Activated T-helper 1 cell treated with Interleukin-2 at 50 U/mL for 16 hours (primary cell): Measurements from ENCODE around the gene PTBP3.

Experiments used
- DNase-seq: peaks from one replicate; pipeline ENCODE4 v3.0.0-alpha.2; 2020; ENCODE audit warnings: low read depth

PTBP3 gene

DNA sequence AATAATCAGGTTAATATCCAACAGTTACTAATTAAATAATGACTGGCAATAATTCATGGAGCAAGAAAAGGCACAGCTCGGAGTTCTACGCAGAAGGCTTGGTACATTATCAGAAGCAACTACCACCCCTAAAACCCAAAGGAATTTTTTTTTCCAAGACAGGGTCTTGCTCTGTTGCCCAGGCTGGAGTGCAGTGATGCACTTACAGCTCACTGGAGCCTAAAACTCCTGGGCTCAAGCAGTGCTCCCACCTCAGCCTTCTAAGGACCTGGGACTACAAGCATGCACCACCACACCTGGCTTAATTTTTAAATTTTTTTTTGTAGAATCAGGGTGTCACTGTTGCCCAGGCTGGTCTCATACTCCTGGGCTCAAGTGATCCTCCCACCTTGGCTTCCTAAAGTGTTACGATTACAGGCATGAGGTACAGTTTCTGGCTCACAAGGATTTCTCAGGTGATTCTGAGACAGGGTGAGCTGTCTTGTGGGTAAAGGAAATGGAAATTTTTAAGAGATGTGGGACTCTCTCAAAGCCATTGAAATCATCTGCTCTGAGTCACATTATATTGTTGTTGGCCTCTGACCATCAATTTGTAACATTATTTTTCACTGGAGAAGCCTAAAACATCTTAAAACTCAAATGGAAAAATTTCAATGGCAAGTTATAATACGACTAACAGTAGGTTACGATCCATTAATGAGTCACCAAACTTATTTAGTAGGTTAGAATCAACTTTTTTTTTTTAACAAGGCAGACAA lies 26.8 kb upstream of the PTBP3 start:
- DNase-seq: no peak

DNA sequence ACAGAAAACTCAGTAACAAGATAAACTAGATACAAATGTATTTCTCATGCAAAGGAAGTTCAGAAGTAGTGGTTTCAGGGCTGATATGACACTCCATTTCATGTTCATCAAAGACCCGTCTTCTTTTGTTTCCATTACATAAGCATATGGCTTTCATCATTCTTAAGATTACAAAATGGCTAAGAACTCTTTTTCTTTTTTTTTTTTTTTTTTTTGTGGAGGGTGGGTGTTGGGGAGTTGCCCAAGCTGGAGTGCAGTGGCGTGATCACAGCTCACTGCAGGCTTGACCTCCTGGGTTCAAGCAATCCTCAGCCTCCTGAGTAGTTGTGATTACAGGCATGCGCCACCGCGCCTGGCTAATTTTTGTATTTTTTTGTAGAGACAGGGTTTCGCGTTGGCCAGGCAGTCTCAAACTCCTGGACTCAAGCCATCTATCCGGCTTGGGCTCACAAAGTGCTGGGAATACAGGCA lies 22.0 kb upstream of the PTBP3 start:
- no peak for DNase-seq

GRCh38 chr9:112354081-112354743 lies 20.8 kb upstream of the PTBP3 start:
- DNase-seq: no peak

- DNase-seq: no peak
These were observed 18.8 kb upstream of the PTBP3 start for GRCh38 chr9:112352209-112352608.

- DNase-seq: no peak
These were observed 17.8 kb upstream of the PTBP3 start for GRCh38 chr9:112351184-112351583.

GRCh38 chr9:112349008-112349333 lies 15.6 kb upstream of the PTBP3 start:
- DNase-seq: no peak

- DNase-seq: peak; percentile 58
These were observed 15.0 kb upstream of the PTBP3 start for GRCh38 chr9:112348257-112349007.

DNA sequence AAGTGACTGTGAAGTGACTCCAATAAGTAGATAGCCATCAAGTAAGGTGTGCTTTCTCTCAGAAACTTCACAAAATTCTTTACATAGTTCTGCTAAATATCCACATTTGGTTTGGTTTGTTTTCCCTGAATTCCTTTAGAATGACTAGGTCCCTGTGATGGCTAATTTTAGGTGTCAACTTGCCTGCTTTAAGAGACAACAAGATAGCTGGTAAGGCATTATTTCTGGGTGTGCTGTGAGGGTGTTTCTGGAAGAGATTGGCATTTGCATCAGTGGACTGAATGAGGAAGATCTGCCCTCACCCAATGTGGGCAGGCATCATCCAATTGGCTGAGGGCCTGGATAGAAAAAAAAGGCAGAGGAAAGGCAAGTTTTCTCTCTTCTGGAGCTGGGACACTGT lies 8.3 kb upstream of the PTBP3 start:
- no peak for DNase-seq

GRCh38 chr9:112339886-112340285 lies 6.5 kb upstream of the PTBP3 start:
- no peak for DNase-seq

DNA sequence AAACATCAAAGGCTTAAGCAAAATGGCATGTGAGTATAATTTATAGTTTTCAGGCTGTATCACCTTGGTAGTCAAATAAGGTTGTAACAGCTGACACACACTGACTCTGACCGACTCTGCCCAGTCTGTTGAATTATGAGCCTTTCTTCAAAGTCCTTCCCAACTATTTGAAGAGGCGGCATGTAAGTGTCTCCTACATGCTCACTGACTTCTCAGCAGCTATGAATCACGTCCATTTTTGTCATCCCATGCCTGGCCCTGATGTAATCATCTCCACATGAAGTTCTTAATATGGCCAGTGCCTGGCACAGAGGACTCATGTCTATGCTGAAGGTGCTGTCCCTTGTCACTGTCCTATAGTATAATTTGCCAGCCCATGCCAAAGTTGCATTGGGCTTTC lies 5.1 kb upstream of the PTBP3 start:
- DNase-seq: no peak

DNA sequence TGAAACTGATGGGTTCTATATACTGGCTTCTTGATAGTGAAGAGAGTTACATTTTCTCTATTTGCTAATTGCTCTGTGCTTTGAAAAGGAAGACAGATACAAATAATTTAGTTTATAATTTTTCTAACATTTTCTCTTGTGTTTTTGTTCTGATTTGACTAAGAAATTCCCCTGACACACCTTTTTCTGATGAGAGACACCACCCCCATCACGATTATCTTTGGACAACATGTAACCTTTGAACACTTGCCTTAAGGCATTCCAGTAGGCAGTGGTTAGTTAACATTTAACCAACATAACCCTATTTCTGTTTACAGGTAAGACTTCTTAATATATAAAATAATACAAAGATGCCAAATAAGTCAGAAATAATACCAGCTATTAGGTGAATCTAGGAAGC lies 4.1 kb upstream of the PTBP3 start:
- DNase-seq: no peak

DNA sequence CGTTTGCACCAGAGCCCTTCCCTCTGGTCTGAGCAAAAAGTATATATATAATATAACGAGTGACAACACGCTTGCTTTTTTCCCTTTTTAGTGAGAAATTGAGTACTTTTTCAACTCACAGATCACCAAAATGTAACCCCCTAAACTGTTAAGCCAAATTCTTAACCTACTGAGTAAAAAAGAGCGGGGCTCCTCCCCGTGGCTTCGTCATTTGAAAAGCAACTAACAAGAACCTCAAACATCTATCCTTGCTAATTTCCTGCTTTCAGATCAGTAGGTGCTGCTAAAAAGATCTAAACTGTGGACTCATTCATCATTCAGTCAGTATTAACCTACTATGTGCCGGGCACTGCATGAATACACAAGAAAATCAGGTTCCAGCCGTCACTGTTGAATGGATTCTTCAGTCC lies 1.0 kb upstream of the PTBP3 start:
- peak; percentile 5 for DNase-seq

DNA sequence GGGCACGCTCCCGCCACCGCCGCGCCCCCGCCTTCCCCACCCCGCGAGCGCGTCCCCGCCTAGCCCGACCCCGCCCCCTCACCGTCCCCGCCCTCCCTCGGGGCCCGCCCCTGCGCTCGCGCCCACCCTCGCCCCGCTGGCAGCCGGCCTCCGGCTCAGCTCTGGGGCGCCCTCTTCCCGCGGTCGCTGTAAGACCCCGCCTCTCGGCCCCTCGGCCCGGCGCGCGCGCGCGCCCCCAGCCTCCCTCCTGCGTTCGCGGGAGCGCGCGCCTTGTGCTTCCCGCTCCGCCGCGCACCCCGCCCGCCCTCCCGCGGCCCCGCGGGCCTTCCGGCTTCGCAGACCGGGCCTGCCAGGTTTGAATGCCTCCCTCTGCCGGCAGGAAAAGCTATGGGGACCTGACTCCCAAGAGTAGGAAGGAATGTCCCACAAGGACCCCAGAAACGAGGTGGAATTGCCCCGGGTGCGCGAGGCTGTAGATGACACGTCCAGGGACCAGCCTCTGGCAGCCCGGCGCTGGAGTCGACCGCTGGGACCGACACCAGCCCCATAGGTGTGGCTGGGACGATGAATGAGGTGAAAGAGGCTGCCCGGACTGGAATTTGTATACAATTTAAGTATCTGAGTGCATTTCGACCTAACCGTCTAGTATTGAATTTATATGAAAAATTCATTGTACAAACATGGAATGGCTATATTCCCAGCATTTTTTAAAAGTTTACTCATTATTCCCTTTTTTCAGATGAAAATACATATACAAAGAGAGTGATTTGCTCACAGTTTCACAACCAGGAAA lies 416 bp upstream of the PTBP3 start:
- DNase-seq: peak; percentile 94

GRCh38 chr9:112332674-112332976 lies 794 bp downstream of the PTBP3 start:
- no peak for DNase-seq

GRCh38 chr9:112332214-112332613 lies 1.2 kb downstream of the PTBP3 start:
- DNase-seq: no peak

GRCh38 chr9:112331674-112331952 lies 1.8 kb downstream of the PTBP3 start:
- DNase-seq: no peak

- no peak for DNase-seq
These were observed 4.9 kb downstream of the PTBP3 start for GRCh38 chr9:112328545-112328944.

DNA sequence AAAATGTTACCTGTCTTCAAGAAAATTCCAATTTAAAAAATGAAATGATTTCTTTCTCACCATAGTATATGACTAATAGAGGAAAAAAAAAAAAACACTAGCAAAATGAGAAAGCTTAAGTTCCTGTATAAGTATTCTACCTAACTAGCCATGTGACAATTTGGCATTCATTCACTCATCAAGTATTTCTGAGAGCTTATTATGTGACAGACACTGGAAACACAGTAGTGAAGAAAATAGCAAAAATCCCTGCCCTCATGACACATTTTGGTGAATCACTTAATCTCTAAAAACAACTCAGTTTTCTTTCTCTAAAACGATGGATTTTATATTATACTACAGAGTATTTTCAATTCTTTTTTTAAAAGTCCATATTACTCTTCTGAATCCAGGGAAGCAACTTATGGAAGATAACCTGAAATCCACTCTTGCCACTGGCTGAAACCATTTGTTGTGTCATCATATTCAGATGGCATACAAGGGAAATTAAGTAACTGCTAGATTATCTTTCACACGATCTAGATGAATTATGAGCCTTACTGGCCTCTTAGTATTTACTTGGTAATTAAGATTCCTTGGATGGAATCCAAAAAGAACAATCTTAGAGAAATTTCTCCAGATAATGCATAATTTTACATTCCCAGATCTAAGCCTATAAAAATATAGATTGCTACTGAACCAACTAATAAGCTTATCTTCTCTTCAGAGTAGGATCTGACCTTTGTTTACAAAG lies 5.5 kb downstream of the PTBP3 start:
- no peak for DNase-seq

DNA sequence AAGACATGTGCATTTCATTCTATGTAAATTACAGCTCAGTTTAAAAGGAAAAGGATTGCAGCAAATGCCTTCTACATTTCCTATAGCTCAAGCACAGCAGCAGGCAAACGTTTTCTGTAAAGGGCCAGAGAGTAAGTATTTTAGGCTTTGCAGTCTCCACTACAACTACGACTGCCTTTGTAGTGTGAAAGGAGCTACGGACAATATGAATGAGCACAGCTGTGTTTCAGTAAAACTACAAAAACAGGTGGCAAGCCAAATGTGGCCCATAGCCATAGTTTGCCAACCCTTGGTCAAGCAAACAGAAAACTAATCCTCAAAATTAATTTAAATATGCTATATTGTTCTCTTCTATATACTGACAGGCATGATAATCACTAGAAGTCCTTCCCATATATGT lies 7.2 kb downstream of the PTBP3 start:
- no peak for DNase-seq

GRCh38 chr9:112325600-112325999 lies 7.8 kb downstream of the PTBP3 start:
- no peak for DNase-seq

DNA sequence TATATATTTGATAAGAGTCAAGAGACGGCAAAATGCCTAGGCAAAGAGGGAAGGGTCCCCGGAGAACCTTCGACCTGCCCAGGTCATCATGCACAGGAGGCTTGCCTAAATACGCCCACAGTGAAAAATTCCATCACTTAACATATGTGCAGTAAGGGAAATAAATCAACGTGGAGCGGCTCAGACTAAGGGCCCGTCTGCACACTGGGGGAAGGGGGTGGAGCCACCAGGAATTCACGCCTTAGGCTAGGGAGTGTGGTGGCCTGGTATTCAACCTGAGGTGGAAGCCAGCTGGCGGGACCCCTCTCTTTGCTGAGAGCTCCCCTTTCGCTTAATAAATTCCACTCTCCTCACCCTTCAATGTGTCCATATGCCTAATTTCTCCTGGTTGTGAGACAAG lies 8.3 kb downstream of the PTBP3 start:
- DNase-seq: no peak

- no peak for DNase-seq
These were observed 10.0 kb downstream of the PTBP3 start for GRCh38 chr9:112323378-112323854.
